ENCODE data around the gene MYCBP. TPM values are rescaled to one million over a fixed set of nuclear protein-coding genes. Genes with fewer than 3 reads are reported as not detected.

MYCBP gene
- total RNA-seq, 1 donor from 2014 or later, result 34.6 TPM

- Mint-ChIP-seq H3K36me3 (ENCODE audit: low read depth, unreplicated experiment) (no peaks in the 10 kb centered on the region), H3K4me3 (ENCODE audit: unreplicated experiment) (no peak overlapping the region), H3K4me1 (ENCODE audit: unreplicated experiment) (peaks cover 7% of the 10 kb centered on the region), H3K9me3 (ENCODE audit: unreplicated experiment) (no peaks in the 10 kb centered on the region), H3K27ac (ENCODE audit: unreplicated experiment) (no peak overlapping the region), H3K27me3 (ENCODE audit: unreplicated experiment) (no peaks in the 10 kb centered on the region)
- TF ChIP-seq CTCF (IDR thresholded peaks at IDR 0.05; ENCODE audit: unreplicated experiment), result no peak
- DNase-seq (ENCODE audit: low spot score), result no peak
These were observed 15.5 kb upstream of the MYCBP start for GRCh38 chr1:38888423-38889333.

GRCh38 chr1:38885092-38885491 is 11.9 kb upstream of the MYCBP start:
- Mint-ChIP-seq H3K4me3 (ENCODE audit: unreplicated experiment) (no peak overlapping the region), H3K4me1 (ENCODE audit: unreplicated experiment) (peaks cover 7% of the 10 kb centered on the region), H3K27me3 (ENCODE audit: unreplicated experiment) (no peaks in the 10 kb centered on the region), H3K36me3 (ENCODE audit: low read depth, unreplicated experiment) (no peaks in the 10 kb centered on the region), H3K9me3 (ENCODE audit: unreplicated experiment) (no peaks in the 10 kb centered on the region), H3K27ac (ENCODE audit: unreplicated experiment) (no peak overlapping the region)
- no peak for DNase-seq (ENCODE audit: low spot score)
- no peak for TF ChIP-seq CTCF (IDR thresholded peaks at IDR 0.05; ENCODE audit: unreplicated experiment)

GRCh38 chr1:38881487-38881886 is 8.3 kb upstream of the MYCBP start, which contains the start of gene GJA9:
Gene GJA9, minus strand, starts transcription at chr1:38881587. Its CDS starts 5,489 bp downstream, at chr1:38876098.
- DNase-seq (ENCODE audit: low spot score), result no peak
- no peak for TF ChIP-seq CTCF (IDR thresholded peaks at IDR 0.05; ENCODE audit: unreplicated experiment)
- H3K4me1 Mint-ChIP-seq (ENCODE audit: unreplicated experiment), result no peaks in the 10 kb centered on the region
- H3K4me3 Mint-ChIP-seq (ENCODE audit: unreplicated experiment), result no peak within 1 kb of the TSS
- no peaks in the 10 kb centered on the region for H3K27me3 Mint-ChIP-seq (ENCODE audit: unreplicated experiment)
- H3K9me3 Mint-ChIP-seq (ENCODE audit: unreplicated experiment), result no peaks in the 10 kb centered on the region
- H3K27ac Mint-ChIP-seq (ENCODE audit: unreplicated experiment), result no peak within 1 kb of the TSS
- no peaks in the 10 kb centered on the region for H3K36me3 Mint-ChIP-seq (ENCODE audit: low read depth, unreplicated experiment)

DNA sequence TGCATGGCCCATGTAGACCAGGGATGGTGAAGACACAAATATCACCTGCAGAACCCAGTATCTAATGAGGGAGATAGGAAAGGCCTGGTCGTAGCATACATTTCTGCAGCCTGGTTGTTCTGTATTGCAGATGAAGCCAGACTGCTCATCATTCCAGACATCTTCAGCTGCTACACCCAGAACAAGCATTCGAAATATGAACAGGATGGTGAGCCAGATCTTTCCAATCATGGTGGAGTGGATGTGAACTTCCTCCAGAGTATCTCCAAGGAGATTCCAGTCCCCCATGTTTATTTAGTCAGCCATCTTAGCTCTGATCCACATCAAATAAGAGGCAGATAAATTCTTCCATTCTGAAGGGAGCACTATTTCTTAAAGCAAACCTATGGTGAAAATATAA is 2.7 kb upstream of the MYCBP start:
- H3K36me3 Mint-ChIP-seq (ENCODE audit: low read depth, unreplicated experiment), result no peaks in the 10 kb centered on the region
- no peak for TF ChIP-seq CTCF (IDR thresholded peaks at IDR 0.05; ENCODE audit: unreplicated experiment)
- DNase-seq (ENCODE audit: low spot score), result no peak
- no peak overlapping the region for H3K4me3 Mint-ChIP-seq (ENCODE audit: unreplicated experiment)
- no peak overlapping the region for H3K27ac Mint-ChIP-seq (ENCODE audit: unreplicated experiment)
- H3K4me1 Mint-ChIP-seq (ENCODE audit: unreplicated experiment), result peaks cover 9% of the 10 kb centered on the region
- no peaks in the 10 kb centered on the region for H3K9me3 Mint-ChIP-seq (ENCODE audit: unreplicated experiment)
- no peaks in the 10 kb centered on the region for H3K27me3 Mint-ChIP-seq (ENCODE audit: unreplicated experiment)

- no peak overlapping the region for H3K27ac Mint-ChIP-seq (ENCODE audit: unreplicated experiment)
- DNase-seq (ENCODE audit: low spot score), result peak; percentile 30
- H3K4me1 Mint-ChIP-seq (ENCODE audit: unreplicated experiment), result peaks cover 16% of the 10 kb centered on the region
- no peaks in the 10 kb centered on the region for H3K36me3 Mint-ChIP-seq (ENCODE audit: low read depth, unreplicated experiment)
- no peaks in the 10 kb centered on the region for H3K9me3 Mint-ChIP-seq (ENCODE audit: unreplicated experiment)
- TF ChIP-seq CTCF (IDR thresholded peaks at IDR 0.05; ENCODE audit: unreplicated experiment), result no peak
- H3K4me3 Mint-ChIP-seq (ENCODE audit: unreplicated experiment), result peak overlapping the region; percentile 97
- no peaks in the 10 kb centered on the region for H3K27me3 Mint-ChIP-seq (ENCODE audit: unreplicated experiment)
These were observed 634 bp downstream of the MYCBP start for GRCh38 chr1:38872401-38873026.
